Thoracic aorta (tissue), 2 donors: ENCODE data around the gene MAT2B. TPM values are rescaled to one million over a fixed set of nuclear protein-coding genes. Genes with fewer than 3 reads are reported as not detected.

Source experiments
- ATAC-seq: fragments of 150-250 bp; one replicate; pipeline ENCODE4 v1.8.0; 2017; ENCODE audit warnings: low read depth; ENCODE audit not compliant: insufficient number of reproducible peaks, low FRiP score
- DNase-seq: peaks from one replicate; pipeline ENCODE4 v3.0.0-alpha.2; 2020; ENCODE audit warnings: low spot score
- H3K27ac ChIP-seq, 2 donors: fragments of 200-600 bp; sonication (generic); 1 replicate in 1 of 2; 2 replicates in 1 of 2; pipeline ENCODE4 v1.5.1; 2016; ENCODE audit warnings: mild to moderate bottlenecking in 2 of 2, moderate library complexity in 2 of 2
- H3K27me3 ChIP-seq: fragments of 200-600 bp; sonication (generic); replicated peaks from 2 replicates; pipeline ENCODE4 v1.6.0; 2016; ENCODE audit warnings: mild to moderate bottlenecking; ENCODE audit not compliant: insufficient read depth
- H3K36me3 ChIP-seq: fragments of 200-600 bp; sonication (generic); one replicate; pipeline ENCODE4 v1.5.1; 2016
- H3K4me1 ChIP-seq, 2 donors: fragments of 200-600 bp; sonication (generic); 1 replicate in 1 of 2; 2 replicates in 1 of 2; pipeline versions ENCODE4 v1.5.1 to v1.6.0; 2016; ENCODE audit warnings: low read depth in 2 of 2, mild to moderate bottlenecking in 1 of 2; ENCODE audit not compliant: control insufficient read depth in 1 of 2
- H3K4me3 ChIP-seq: fragments of 200-600 bp; sonication (generic); 2 replicates; pipeline ENCODE4 v1.5.1; 2016; ENCODE audit warnings: mild to moderate bottlenecking
- H3K9me3 ChIP-seq: fragments of 200-600 bp; sonication (generic); 2 replicates; pipeline ENCODE4 v1.5.1; 2016
- CTCF ChIP-seq: fragments of 200-600 bp; sonication (generic); IDR thresholded peaks from one replicate; pipeline ENCODE4 v1.5.1; 2019; ENCODE audit warnings: antibody characterized with exemption
- total RNA-seq, 2 donors: library from RNA; depleted of rRNA; stranded (reverse); fragments of >200 nt; gene quantifications; one replicate each; pipeline versions ENCODE4 v1.1.0 to v1.2.3, GENCODE V29; 2016

The MAT2B gene
- total RNA-seq, 2 donors from 2014 or later = 51.6 to 52.3 TPM

GRCh38 chr5:163567811-163568210 lies 62.4 kb downstream of the MAT2B start:
- H3K27ac ChIP-seq = no peak overlapping the region
- H3K36me3 ChIP-seq = no peaks in the 10 kb centered on the region
- no peak overlapping the region for H3K4me3 ChIP-seq
- no peaks in the 10 kb centered on the region for H3K27me3 ChIP-seq
- H3K9me3 ChIP-seq = no peaks in the 10 kb centered on the region
- H3K4me1 ChIP-seq = peaks cover 7 to 13% of the 10 kb centered on the region in 2 donors
- TF ChIP-seq CTCF = no peak
- ATAC-seq (no peak), DNase-seq (no peak)

Other genes starting within 250 kb of the MAT2B start
- gene CCNG1, start 68.0 kb upstream of the MAT2B start, total RNA-seq = 10 to 100 TPM; 83.0 to 83.7 TPM
- gene NUDCD2, start 45.5 kb upstream of the MAT2B start, total RNA-seq = 1 to 10 TPM; 4.7 to 5.5 TPM
- gene HMMR, start 45.0 kb upstream of the MAT2B start, total RNA-seq = 1 to 10 TPM in 1 of 2 donors, not detected in 1; 1.1 TPM